ENCODE data around the gene SELENOS.

The SELENOS gene

GRCh38 chr15:101250873-101251829 is 26.1 kb downstream of the SELENOS start:
- DNase-seq, result peak; percentile 9 to 43

GRCh38 chr15:101250341-101250831 is 26.9 kb downstream of the SELENOS start:
- DNase-seq, result peak in 1 of 2 experiments; percentile 52

GRCh38 chr15:101248274-101248673 is 29.0 kb downstream of the SELENOS start:
- DNase-seq, result no peak

- DNase-seq, result no peak
Measured at GRCh38 chr15:101246824-101247745, 30.2 kb downstream of the SELENOS start.

GRCh38 chr15:101246391-101246790 is 30.9 kb downstream of the SELENOS start:
- no peak for DNase-seq

GRCh38 chr15:101244889-101245668 is 32.2 kb downstream of the SELENOS start:
- no peak for DNase-seq

GRCh38 chr15:101244036-101244781 is 33.1 kb downstream of the SELENOS start:
- DNase-seq, result no peak

- DNase-seq, result no peak
Measured at GRCh38 chr15:101243420-101243819, 33.9 kb downstream of the SELENOS start.

GRCh38 chr15:101242999-101243336 is 34.3 kb downstream of the SELENOS start:
- DNase-seq, result peak; percentile 4 to 48

GRCh38 chr15:101242160-101242998 is 34.9 kb downstream of the SELENOS start:
- DNase-seq, result no peak

- no peak for DNase-seq
Measured at GRCh38 chr15:101240358-101240757, 36.9 kb downstream of the SELENOS start.

- no peak for DNase-seq
Measured at GRCh38 chr15:101239724-101240136, 37.6 kb downstream of the SELENOS start.

GRCh38 chr15:101237251-101237650 is 40.0 kb downstream of the SELENOS start:
- DNase-seq, result no peak

GRCh38 chr15:101233651-101234280 is 43.5 kb downstream of the SELENOS start:
- no peak for DNase-seq

GRCh38 chr15:101232677-101233076 is 44.6 kb downstream of the SELENOS start:
- DNase-seq, result no peak

GRCh38 chr15:101228313-101228712 is 49.0 kb downstream of the SELENOS start:
- DNase-seq, result no peak

- DNase-seq, result no peak
Measured at GRCh38 chr15:101225658-101226057, 51.6 kb downstream of the SELENOS start.

Measured in NCI-H524 (cell line).